Neuronal stem cell (in vitro differentiated cells): ENCODE results near the gene THSD4.

Source experiments
- DNase-seq: peaks from one replicate; pipeline ENCODE4 v3.0.0-alpha.2; 2013; ENCODE audit warnings: low spot score
- H2AFZ ChIP-seq: one replicate; pipeline ENCODE4 v1.6.1; 2013; ENCODE audit warnings: mild to moderate bottlenecking, low read length, inconsistent platforms
- H2AK5ac ChIP-seq: 2 replicates; pipeline ENCODE4 v1.6.1; 2013; ENCODE audit warnings: low read depth, mild to moderate bottlenecking, inconsistent platforms, low read length, moderate library complexity, mixed read lengths
- H2BK120ac ChIP-seq: 2 replicates; pipeline ENCODE4 v1.6.1; 2013; ENCODE audit warnings: low read depth, mild to moderate bottlenecking, inconsistent platforms, low read length, moderate library complexity, mixed read lengths
- H2BK12ac ChIP-seq: one replicate; pipeline ENCODE4 v1.6.1; 2013; ENCODE audit warnings: low read length, inconsistent platforms
- H2BK15ac ChIP-seq: 2 replicates; pipeline ENCODE4 v1.6.1; 2013; ENCODE audit warnings: mild to moderate bottlenecking, low read length, inconsistent platforms, mixed read lengths
- H2BK5ac ChIP-seq: one replicate; pipeline ENCODE4 v1.6.1; 2013; ENCODE audit warnings: inconsistent platforms, mild to moderate bottlenecking, low read length, moderate library complexity
- H3K14ac ChIP-seq: one replicate; pipeline ENCODE4 v1.6.1; 2013; ENCODE audit warnings: low read length, inconsistent platforms
- H3K18ac ChIP-seq: 2 replicates; pipeline ENCODE4 v1.6.1; 2013; ENCODE audit warnings: low read length, inconsistent platforms
- H3K23ac ChIP-seq: 2 replicates; pipeline ENCODE4 v1.6.1; 2013; ENCODE audit warnings: low read depth, mild to moderate bottlenecking, mixed read lengths, low read length, inconsistent platforms; ENCODE audit not compliant: poor library complexity
- H3K27ac ChIP-seq: replicated peaks from 3 replicates; pipeline ENCODE4 v1.5.1; 2013; ENCODE audit warnings: low read length, inconsistent platforms
- H3K27me3 ChIP-seq, 3 experiments: 2 replicates each; pipeline ENCODE4 v1.6.1; 2013; ENCODE audit warnings: low read length in 3 of 3, mild to moderate bottlenecking in 2 of 3, inconsistent platforms in 1 of 3, low read depth in 1 of 3, mixed read lengths in 1 of 3, moderate library complexity in 1 of 3; ENCODE audit not compliant: control insufficient read depth in 3 of 3, insufficient read depth in 3 of 3
- H3K36me3 ChIP-seq, 2 donors: replicated peaks in 1 of 2; 2 replicates each; pipeline ENCODE4 v1.6.1; 2013; ENCODE audit warnings: low read length in 2 of 2; ENCODE audit not compliant: control insufficient read depth in 2 of 2, insufficient read depth in 2 of 2
- H3K4ac ChIP-seq: 2 replicates; pipeline ENCODE4 v1.6.1; 2013; ENCODE audit warnings: inconsistent platforms, mild to moderate bottlenecking, low read length, moderate library complexity
- H3K4me1 ChIP-seq, 2 donors: 1 replicate in 1 of 2; 2 replicates in 1 of 2; pipeline ENCODE4 v1.6.1; 2013; ENCODE audit warnings: low read length in 2 of 2, low read depth in 1 of 2; ENCODE audit not compliant: control insufficient read depth in 2 of 2, insufficient read depth in 1 of 2
- H3K4me2 ChIP-seq: one replicate; pipeline ENCODE4 v1.6.1; 2013; ENCODE audit warnings: mild to moderate bottlenecking, low read length, inconsistent platforms; ENCODE audit not compliant: insufficient read depth, poor library complexity, severe bottlenecking
- H3K4me3 ChIP-seq, 2 donors: 2 replicates each; pipeline ENCODE4 v1.5.1; 2013; ENCODE audit warnings: low read length in 2 of 2, mild to moderate bottlenecking in 2 of 2, inconsistent platforms in 1 of 2, moderate library complexity in 1 of 2
- H3K79me1 ChIP-seq: one replicate; pipeline ENCODE4 v1.6.1; 2013; ENCODE audit warnings: low read depth, mild to moderate bottlenecking, inconsistent platforms, low read length, moderate library complexity
- H3K9ac ChIP-seq: one replicate; pipeline ENCODE4 v1.6.1; 2013; ENCODE audit warnings: mild to moderate bottlenecking, low read depth, low read length, inconsistent platforms; ENCODE audit not compliant: poor library complexity
- H3K9me3 ChIP-seq, 2 donors: replicated peaks in 1 of 2; 2 replicates each; pipeline versions ENCODE3 to v1.6.1; 2013; ENCODE audit warnings: low read length in 2 of 2, mild to moderate bottlenecking in 2 of 2, inconsistent platforms in 1 of 2, low read depth in 1 of 2, mixed read lengths in 1 of 2, moderate library complexity in 1 of 2; ENCODE audit not compliant: control insufficient read depth in 2 of 2, insufficient read depth in 1 of 2
- H4K8ac ChIP-seq: one replicate; pipeline ENCODE4 v1.6.1; 2013; ENCODE audit warnings: low read depth, mild to moderate bottlenecking, inconsistent platforms, low read length, moderate library complexity
- H4K91ac ChIP-seq: one replicate; pipeline ENCODE4 v1.6.1; 2013; ENCODE audit warnings: low read length, low read depth, mild to moderate bottlenecking, inconsistent platforms; ENCODE audit not compliant: poor library complexity
- whole genome bisulfite sequencing, 2 donors: extraction: QIAGEN DNeasy Blood & Tissue Kit; methylation state at CpG; one replicate each; pipeline ENCODE4 v1.1.7; 2013; ENCODE audit warnings: missing lambda C conversion rate in 2 of 2, mixed read lengths in 1 of 2; ENCODE audit not compliant: insufficient read length in 2 of 2, insufficient replicate concordance in 1 of 2; ENCODE audit errors: extremely low coverage in 2 of 2; 5-methylcytosine and 5-hydroxymethylcytosine counted together

The THSD4 gene

GRCh38 chr15:71830981-71831380 lies 715.7 kb downstream of the THSD4 start:
- no peak overlapping the region for H3K4me2 ChIP-seq
- no peak overlapping the region for H2AFZ ChIP-seq
- H2BK12ac ChIP-seq: no peak overlapping the region
- H2AK5ac ChIP-seq: no peak overlapping the region
- peaks cover 4 to 32% of the 10 kb centered on the region in 2 donors for H3K36me3 ChIP-seq
- H3K4ac ChIP-seq: no peak overlapping the region
- H3K27me3 ChIP-seq: no peaks in the 10 kb centered on the region
- no peak overlapping the region for H4K91ac ChIP-seq
- H2BK15ac ChIP-seq: no peak overlapping the region
- H3K18ac ChIP-seq: no peak overlapping the region
- no peaks in the 10 kb centered on the region for H3K9me3 ChIP-seq
- H3K79me1 ChIP-seq: no peaks in the 10 kb centered on the region
- H2BK5ac ChIP-seq: no peak overlapping the region
- peaks cover 0 to 3% of the 10 kb centered on the region in 2 donors for H3K4me1 ChIP-seq
- H3K14ac ChIP-seq: no peak overlapping the region
- no CpG with 5 or more reads among the region's 2 CpGs for WGBS, 2 donors
- H3K9ac ChIP-seq: no peak overlapping the region
- no peak for DNase-seq
- H3K23ac ChIP-seq: no peak overlapping the region
- no peak overlapping the region for H3K4me3 ChIP-seq
- H3K27ac ChIP-seq: no peak overlapping the region
- no peak overlapping the region for H2BK120ac ChIP-seq
- no peak overlapping the region for H4K8ac ChIP-seq
